SH-SY5Y (cell line): ENCODE measurements around the gene GAB4.

Experiments used
- GATA2 ChIP-seq: IDR thresholded peaks from 2 replicates; pipeline ENCODE4 v1.6.1; 2011; ENCODE audit warnings: mild to moderate bottlenecking, low read depth, low read length
- GATA3 ChIP-seq: IDR thresholded peaks from 2 replicates; pipeline ENCODE4 v1.6.1; 2011; ENCODE audit warnings: low read depth, mild to moderate bottlenecking, low read length, moderate library complexity

Gene GAB4

DNA sequence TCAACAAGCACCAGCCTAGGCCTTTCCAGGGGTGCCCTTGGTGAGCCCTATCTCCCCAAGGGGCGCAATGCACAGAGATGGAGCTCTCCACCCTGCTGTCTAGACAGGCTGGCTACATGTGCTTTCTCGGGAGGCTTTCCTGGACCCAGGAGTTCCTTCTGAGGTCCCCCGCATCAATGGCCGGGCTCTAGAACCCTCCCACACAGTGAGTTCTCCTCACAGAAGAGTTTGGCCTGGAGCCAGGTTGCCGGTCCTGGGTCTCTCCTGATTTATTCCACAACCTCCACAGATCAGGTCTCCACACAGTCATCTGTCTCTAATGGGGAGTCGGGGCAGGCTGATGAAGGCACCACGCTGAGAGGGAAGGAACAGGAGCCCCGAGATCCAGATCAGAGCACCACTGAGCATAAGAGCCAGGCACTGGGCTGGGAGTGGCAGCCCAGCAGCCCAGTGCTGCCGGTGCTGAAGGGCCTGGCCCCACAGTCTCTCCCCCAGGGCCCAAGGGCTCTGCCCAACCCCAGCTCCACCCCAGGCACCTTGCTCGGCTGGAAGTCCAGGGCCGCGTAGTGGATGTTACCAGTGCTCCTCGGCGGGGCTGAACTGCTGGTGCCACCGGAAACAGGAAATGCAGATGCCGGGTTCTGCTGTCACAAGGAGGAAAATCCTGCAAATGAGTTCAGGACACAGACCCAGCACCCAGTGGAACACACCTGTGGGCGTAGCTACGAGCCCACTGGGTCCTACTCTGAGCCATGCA, 44.7 kb downstream of the GAB4 start:
- TF ChIP-seq GATA2 (no peak), GATA3 (no peak)

DNA sequence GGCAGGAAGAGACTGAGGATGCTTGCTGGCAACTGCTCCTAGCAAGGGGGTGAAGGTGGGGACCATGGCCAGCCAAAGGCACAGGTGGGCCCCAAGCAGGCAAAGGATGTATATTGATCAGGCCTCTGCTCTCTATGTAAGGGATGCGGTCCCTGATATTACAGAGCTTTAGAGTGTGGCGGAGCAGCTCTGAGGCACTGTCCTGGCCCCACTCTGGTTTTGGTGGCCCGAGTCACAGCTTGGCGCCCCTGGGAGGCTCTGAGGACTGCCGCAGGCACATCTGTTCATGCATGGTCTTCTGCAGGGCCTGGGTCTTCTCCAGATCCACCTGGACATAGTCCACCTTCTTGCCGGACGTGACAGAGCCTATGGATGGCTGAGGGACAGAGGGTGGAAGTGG, 45.5 kb downstream of the GAB4 start:
- TF ChIP-seq GATA3 (no peak), GATA2 (no peak)

DNA sequence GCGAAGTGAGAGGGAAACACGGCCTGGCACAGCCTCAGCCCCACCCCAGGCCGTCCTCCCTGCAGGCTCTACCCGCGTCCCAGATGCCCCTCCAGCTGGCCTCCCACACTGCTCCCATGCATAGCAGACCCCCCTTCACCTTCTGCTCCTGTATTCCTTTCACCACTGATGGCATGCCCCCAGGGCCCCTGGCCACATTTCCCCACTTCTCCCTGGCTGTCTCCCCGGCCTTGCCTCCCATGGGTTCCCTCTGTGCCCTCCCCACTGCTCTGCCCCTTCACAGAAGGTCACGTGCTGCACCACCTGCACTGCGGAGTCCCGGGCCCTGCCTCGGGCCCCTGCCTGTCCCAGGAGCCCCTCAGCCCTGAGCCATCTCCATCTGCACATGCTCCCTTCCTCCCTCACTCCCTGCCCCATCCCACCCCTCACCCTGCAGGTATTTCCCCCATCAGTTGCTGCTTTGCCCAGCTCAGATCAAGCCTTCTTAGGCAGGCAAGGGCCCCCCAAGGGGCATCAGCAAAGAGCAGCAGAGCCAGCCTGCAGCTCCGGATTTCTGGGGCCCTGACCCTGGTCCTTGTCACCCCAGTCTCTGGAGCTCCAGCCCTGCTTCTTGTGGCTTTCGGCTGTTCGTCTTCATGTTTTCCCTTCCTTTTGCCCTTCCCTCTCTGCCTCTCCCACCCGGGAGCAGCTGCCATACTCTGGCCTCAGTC, 46.4 kb downstream of the GAB4 start:
- TF ChIP-seq GATA3 (no peak), GATA2 (no peak)

DNA sequence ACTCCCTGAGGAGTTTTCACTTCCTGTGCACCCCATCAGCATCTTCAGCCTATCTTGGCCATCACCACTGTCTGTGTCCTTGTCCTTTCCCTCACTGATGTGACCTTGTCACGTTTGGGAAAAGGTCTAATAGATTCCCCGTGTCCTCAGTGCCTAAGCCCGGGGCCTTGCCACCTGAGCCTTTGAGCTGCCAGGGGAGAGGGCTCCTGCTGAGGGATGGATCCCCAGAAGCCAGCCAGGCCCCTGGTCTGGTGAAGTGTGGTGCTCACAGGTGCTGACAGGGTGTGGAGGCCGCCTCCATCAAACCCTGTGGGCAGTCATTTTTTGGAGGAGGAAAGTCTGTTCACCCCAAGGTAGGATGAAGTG, 47.2 kb downstream of the GAB4 start:
- TF ChIP-seq GATA3 (no peak), GATA2 (no peak)

DNA sequence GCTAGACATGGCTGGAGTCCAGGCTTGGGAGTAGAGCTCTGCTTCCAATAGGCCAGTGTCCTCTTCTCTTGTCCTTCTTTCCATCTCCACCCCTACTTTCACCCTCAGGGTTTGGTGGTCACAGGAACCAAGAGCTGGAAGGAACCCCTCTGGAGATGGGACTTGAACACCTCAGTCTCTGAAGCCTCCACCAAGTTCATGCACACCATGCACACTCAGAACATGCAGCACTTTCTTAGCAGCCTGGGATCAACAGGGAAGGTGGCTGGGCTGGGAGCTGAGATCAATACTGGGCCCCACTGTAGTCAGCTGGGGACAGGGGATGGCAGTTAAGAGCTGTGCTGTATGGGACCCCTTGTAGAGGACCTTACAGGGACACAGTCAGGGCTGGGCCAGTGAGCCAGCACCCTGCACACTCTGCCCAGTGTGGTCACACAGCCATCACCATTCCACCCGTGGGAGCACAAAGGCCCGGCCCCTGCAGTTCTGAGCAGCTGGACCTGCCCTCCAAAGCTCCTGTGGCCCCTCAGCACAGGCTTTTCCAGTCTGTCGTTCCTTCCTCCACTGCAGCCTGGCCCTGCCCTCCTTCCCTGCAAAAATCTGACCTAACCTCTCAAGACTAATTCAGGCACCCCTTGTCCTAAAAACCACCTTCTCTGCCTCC, 47.7 kb downstream of the GAB4 start:
- no peak for TF ChIP-seq GATA3
- TF ChIP-seq GATA2: no peak

DNA sequence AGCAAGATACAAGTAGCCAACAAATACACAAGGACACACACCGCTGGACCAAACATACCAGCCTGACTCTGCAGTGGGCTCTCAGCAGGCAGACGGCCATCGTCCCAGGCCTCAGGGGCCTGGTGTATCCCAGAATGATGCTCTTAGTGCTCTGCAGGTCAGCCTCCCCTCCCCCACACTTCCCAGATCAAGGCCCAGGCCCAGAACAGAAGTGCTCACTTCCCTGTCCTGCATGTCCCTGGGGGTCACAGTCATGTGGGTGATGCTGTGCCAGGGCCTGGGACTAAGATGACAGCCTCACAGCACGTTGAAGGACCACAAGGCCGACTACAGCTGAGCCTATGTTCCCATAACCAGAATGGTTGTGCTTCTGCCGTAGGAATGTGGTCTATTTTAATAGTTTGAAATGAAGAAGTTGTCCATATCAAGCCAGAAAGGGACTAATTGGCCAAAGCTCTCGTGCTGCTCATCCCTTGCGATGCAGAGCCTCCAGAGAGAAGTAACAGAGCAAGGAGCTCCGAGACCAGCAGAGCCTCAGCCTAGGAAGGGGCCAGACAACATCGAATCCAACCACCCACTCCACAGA, 48.6 kb downstream of the GAB4 start:
- TF ChIP-seq GATA2 (no peak), GATA3 (no peak)

DNA sequence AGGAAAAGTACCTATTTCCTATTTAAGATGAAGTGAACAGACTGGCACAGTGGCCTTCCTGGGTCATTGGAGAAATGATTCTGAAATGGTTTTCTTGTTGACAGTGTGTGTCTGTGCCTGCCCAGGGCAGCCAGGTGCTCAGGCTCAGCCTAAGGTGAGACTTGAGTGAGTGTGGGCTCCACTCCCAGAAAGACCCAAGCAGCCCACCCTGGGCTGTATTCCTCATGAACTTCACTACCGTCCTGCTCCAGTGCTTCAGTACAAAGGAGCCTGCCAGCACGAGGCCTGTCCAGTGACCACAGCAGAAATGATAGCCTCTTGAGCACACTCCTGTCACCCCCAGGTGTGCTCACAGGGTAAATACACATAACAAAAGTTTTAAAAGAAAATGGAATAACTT, 49.5 kb downstream of the GAB4 start:
- TF ChIP-seq GATA2 (no peak), GATA3 (no peak)

DNA sequence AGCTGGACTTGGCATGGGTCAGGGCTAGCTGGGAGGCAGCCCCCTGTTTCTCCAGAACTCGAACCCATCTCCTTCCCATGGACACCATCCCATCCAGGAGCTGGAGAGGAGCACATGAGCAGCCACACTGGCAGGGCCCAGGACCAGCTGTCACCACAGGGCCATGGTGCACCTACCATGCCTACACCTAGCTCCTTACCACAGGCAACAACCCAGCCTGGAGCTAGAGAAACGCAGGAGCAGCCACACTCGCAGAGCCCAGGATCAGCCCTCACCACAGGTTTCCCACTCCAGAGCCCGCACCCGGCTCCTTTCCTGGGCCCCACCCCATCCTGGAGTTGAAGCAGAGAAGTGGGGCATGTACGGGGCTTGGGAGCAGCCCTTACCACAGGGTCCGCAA, 50.2 kb downstream of the GAB4 start:
- TF ChIP-seq GATA2 (no peak), GATA3 (no peak)

DNA sequence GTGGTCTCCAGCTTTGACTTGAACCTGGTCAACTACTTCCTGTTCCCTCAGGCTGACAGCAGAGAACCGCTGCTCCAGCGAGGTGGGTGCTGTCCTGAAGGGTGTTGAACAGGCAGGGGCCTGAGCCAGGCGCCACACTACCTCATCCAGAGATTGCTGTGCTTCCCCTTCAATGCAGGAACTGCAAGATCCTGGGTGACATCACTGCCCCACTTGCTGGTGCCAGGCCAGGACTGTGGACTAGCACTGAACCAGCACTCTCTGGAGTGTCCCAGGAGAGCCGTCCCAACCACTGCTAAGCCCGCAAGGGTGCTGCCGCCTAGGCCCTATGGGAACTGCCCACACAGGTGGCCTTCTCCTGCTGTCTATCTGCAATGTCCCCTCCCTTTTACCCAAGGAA, 51.7 kb downstream of the GAB4 start:
- no peak for TF ChIP-seq GATA3
- TF ChIP-seq GATA2: no peak

DNA sequence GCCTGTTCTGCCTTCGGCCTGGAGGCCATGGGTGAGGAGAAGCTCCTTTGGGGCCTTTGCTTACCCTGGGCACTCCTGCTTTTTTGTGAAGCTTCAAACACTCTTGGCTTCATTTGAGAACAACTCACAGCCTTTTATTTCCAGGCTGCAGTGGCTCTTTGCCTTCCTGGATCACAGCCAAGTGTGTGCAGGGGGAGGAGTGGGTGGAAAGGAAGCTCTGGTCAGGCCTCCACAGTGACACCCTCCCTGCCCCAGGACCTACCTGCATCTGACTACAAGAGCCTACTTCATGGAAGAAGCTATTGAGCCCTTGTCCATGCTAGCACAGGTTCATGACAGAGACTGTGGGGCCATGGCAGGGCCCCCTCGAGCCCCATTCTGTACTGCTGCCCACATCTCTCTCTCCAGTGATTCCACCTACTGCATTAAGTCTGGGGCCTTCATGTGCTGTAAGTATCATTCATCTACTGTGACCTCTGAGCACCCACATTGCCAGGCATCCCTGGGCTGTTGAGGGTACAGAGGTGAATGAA, 52.3 kb downstream of the GAB4 start:
- TF ChIP-seq GATA2 (no peak), GATA3 (no peak)

DNA sequence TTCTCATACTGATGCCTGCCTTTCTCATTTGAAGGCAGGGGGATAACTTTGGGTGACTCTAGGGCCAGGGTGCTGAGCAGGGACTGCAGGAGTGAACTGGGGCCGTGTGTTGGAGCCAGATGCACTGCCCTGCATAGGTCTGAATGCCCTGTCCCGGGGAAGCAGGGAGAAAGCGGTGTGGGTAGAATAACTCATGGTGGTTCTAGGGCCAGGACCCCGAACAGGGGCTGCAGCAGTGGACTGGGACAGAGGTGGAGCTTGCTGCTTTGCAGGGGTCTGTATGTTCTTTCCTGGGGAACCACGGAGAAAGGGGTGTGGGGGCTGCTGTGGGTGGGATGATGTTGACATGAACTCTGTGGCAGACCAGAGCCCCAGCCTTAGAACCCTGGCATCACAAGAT, 52.9 kb downstream of the GAB4 start:
- no peak for TF ChIP-seq GATA3
- TF ChIP-seq GATA2: no peak

DNA sequence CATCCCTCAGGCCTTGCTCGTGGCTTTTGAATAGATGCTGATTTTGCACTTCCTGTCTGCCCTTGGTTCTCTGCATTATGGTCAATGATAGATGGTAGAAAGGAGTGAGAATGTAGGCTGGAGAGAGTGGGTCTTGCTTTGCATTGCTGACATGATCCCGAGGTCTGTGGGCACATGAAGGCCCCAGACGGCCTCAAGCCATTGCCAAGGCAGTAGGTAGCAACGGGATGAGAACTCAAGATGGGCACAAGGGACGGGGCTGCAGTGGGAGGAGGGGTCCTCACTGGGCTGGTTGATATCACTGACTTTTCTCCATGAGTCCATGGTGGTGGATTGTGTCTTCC, 54.0 kb downstream of the GAB4 start:
- TF ChIP-seq GATA3 (no peak), GATA2 (no peak)

DNA sequence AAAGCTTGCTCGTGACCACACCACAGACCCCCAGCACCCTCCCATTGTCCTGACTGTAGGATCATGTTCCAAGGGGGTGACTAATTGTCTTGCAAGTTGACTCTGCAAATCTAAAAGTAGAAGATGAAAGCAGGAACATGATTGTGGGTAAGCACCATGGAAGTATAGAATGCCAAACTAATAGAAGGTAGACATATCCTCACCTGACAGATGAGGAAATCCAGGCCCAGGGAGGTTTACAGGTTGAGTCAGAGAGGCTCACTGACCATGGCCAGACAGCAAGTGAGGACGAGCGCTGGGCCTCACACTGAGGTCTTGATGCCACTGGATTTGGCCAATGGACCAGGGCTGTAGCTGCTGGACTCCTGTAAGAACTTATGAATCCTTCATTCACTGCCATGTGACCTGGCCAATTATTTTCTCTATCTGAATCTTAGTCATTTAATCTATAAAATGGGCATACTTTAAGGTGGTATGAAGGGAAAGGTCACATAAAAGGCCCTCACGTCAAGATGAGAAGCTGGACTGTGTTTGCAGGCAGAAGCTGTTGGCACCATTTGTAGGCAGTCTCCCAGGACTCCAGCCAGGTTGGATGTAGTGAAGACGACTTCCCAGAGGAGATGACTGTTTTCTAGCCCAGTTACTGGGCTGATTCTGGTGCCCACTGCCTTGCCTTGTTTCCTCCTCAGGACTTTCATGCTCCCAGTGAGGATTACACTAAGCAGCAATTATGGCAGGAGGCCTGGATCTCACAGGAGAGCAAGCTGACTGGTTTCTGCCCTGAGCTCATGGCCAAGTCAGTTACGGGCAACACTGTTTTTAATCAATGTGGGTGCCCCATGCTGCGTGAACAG, 54.6 kb downstream of the GAB4 start:
- no peak for TF ChIP-seq GATA2
- no peak for TF ChIP-seq GATA3

DNA sequence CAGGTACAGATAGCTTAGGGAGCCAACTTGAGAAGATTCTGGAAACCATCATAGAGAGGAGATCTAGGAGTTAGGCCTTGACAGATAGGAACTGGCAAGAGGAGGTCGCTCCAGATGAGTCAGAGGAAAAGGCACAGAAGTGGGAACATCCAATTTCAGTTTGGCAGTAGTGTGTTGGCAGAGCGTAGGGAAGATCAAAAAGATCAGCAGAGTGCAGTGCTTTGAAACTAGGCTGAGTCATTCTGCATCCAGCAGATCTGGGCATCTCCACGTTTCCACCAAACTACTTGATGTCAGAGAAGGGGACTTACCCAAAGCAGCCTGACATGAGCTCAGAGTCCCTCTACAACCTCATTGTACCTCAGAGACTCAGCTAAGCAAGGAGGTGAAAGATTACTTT, 58.5 kb downstream of the GAB4 start:
- no peak for TF ChIP-seq GATA2

DNA sequence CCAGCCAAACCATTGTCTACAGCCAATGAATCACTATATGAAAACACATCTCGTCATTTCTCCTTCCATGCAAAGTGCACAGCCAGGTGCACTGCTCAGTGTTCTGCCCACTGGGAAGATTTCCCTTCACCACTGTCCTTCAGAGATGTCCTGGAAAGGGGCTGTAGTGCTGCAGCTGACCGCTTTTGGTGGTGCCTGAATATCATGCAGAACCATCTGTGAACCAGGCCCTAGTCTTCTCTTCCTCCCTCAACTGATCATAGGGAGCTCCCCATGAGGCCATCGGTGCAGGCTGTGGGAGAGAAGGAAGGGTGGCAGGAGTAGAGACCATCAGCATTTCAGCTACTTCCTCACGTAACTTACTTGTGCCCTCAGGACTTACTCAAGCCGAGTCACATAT, 70.2 kb downstream of the GAB4 start:
- TF ChIP-seq GATA3 (no peak), GATA2 (no peak)
